HS-5 (cell line): ENCODE data around the gene CNIH3.

Experiments
- DNase-seq: peaks from one replicate; pipeline ENCODE4 v3.0.0-alpha.2; 2012; ENCODE audit warnings: low read depth

CNIH3 gene

GRCh38 chr1:224616756-224617409 is 766 bp downstream of the CNIH3 start:
- DNase-seq, result no peak

GRCh38 chr1:224617410-224618355 is 1.6 kb downstream of the CNIH3 start:
- no peak for DNase-seq

- DNase-seq, result no peak
These were observed 3.1 kb downstream of the CNIH3 start for GRCh38 chr1:224619209-224619608.

GRCh38 chr1:224620105-224620504 is 4.0 kb downstream of the CNIH3 start:
- DNase-seq, result no peak

- no peak for DNase-seq
These were observed 5.9 kb downstream of the CNIH3 start for GRCh38 chr1:224621813-224622682.

- DNase-seq, result no peak
These were observed 6.7 kb downstream of the CNIH3 start for GRCh38 chr1:224622831-224623230.

GRCh38 chr1:224623310-224623714 is 7.2 kb downstream of the CNIH3 start:
- DNase-seq, result no peak

- peak; percentile 94 for DNase-seq
These were observed 7.7 kb downstream of the CNIH3 start for GRCh38 chr1:224623743-224624333.

GRCh38 chr1:224624432-224624831 is 8.3 kb downstream of the CNIH3 start:
- no peak for DNase-seq

GRCh38 chr1:224626042-224626441 is 9.9 kb downstream of the CNIH3 start:
- DNase-seq, result no peak

GRCh38 chr1:224629965-224630364 is 13.8 kb downstream of the CNIH3 start:
- no peak for DNase-seq

GRCh38 chr1:224631462-224632115 is 15.5 kb downstream of the CNIH3 start:
- DNase-seq, result no peak

GRCh38 chr1:224632381-224632871 is 16.3 kb downstream of the CNIH3 start:
- peak; percentile 92 for DNase-seq

- no peak for DNase-seq
These were observed 16.8 kb downstream of the CNIH3 start for GRCh38 chr1:224632921-224633321.

GRCh38 chr1:224635356-224635755 is 19.2 kb downstream of the CNIH3 start:
- no peak for DNase-seq

- no peak for DNase-seq
These were observed 21.4 kb downstream of the CNIH3 start for GRCh38 chr1:224637515-224637914.

GRCh38 chr1:224637936-224638335 is 21.8 kb downstream of the CNIH3 start:
- no peak for DNase-seq

- DNase-seq, result no peak
These were observed 23.4 kb downstream of the CNIH3 start for GRCh38 chr1:224639426-224639975.

- no peak for DNase-seq
These were observed 23.9 kb downstream of the CNIH3 start for GRCh38 chr1:224640018-224640417.

GRCh38 chr1:224640587-224640986 is 24.5 kb downstream of the CNIH3 start:
- DNase-seq, result no peak

- DNase-seq, result no peak
These were observed 24.9 kb downstream of the CNIH3 start for GRCh38 chr1:224641030-224641429.
